Stimulated activated CD8-positive, alpha-beta memory T cell treated with anti-CD3 and anti-CD28 coated beads, Interleukin-2, amount 100 ng/mL, for 1 hour (primary cell): ENCODE measurements around the gene CFHR3.
"Not testable (repeated sequence)": the region's sequence is repeated elsewhere in the genome, so short reads cannot be mapped to it uniquely, and the experiment has no call there.

Experiments
- DNase-seq, 2 donors: peaks; one replicate each; pipeline ENCODE4 v3.0.0-alpha.2; 2020; ENCODE audit warnings: low read depth in 2 of 2

CFHR3 gene

GRCh38 chr1:196774603-196775002 lies at the start of gene CFHR3:
TSS of gene CFHR3 (plus strand) at chr1:196774840. CDS start at chr1:196774887, 47 bp downstream.
- no peak for DNase-seq

GRCh38 chr1:196732526-196732925 lies 42.1 kb upstream of the CFHR3 start:
- DNase-seq, result no peak

GRCh38 chr1:196733091-196733970 lies 41.3 kb upstream of the CFHR3 start:
- DNase-seq, result no peak

GRCh38 chr1:196734006-196734405 lies 40.6 kb upstream of the CFHR3 start:
- DNase-seq, result no peak

GRCh38 chr1:196734460-196734859 lies 40.2 kb upstream of the CFHR3 start:
- no peak for DNase-seq

GRCh38 chr1:196738730-196739129 lies 35.9 kb upstream of the CFHR3 start:
- DNase-seq, result no peak

GRCh38 chr1:196743244-196743643 lies 31.4 kb upstream of the CFHR3 start:
- not testable (repeated sequence) for DNase-seq

- not testable (repeated sequence) for DNase-seq
Observed at GRCh38 chr1:196765019-196765740, 9.5 kb upstream of the CFHR3 start.

GRCh38 chr1:196769823-196770222 lies 4.8 kb upstream of the CFHR3 start:
- DNase-seq, result not testable (repeated sequence)

- DNase-seq, result no peak
Observed at GRCh38 chr1:196773713-196774112, 927 bp upstream of the CFHR3 start.

GRCh38 chr1:196774175-196774574 lies 465 bp upstream of the CFHR3 start:
- no peak for DNase-seq

- no peak for DNase-seq
Observed at GRCh38 chr1:196777603-196778002, 3.0 kb downstream of the CFHR3 start.

- no peak for DNase-seq
Observed at GRCh38 chr1:196779093-196779492, 4.5 kb downstream of the CFHR3 start.

- DNase-seq, result not testable (repeated sequence)
Observed at GRCh38 chr1:196791252-196791651, 16.6 kb downstream of the CFHR3 start.

- not testable (repeated sequence) for DNase-seq
Observed at GRCh38 chr1:196794103-196794502, 19.5 kb downstream of the CFHR3 start.

- no peak for DNase-seq
Observed at GRCh38 chr1:196797891-196798290, 23.3 kb downstream of the CFHR3 start.

GRCh38 chr1:196801920-196802319 lies 27.3 kb downstream of the CFHR3 start:
- not testable (repeated sequence) for DNase-seq

GRCh38 chr1:196808529-196809235 lies 34.0 kb downstream of the CFHR3 start:
- no peak for DNase-seq

- DNase-seq, result not testable (repeated sequence)
Observed at GRCh38 chr1:196817442-196817841, 42.8 kb downstream of the CFHR3 start.

GRCh38 chr1:196819531-196819930 lies 44.9 kb downstream of the CFHR3 start, which contains the start of gene CFHR1:
TSS of gene CFHR1 (plus strand) at chr1:196819731. CDS start at chr1:196819845, 114 bp downstream.
- DNase-seq, result not testable (repeated sequence)

GRCh38 chr1:196827860-196828259 lies 53.2 kb downstream of the CFHR3 start:
- not testable (repeated sequence) for DNase-seq
